ENCODE measurements around the gene IER5L. TPM values are rescaled to one million over a fixed set of nuclear protein-coding genes. Genes with fewer than 3 reads are reported as not detected.
"Not testable (repeated sequence)": the region's sequence is repeated elsewhere in the genome, so short reads cannot be mapped to it uniquely, and the experiment has no call there.

The IER5L gene
- polyA plus RNA-seq, 1 donor from 2014 or later, result not detected

GRCh38 chr9:129197045-129197444 is 19.0 kb upstream of the IER5L start:
- not testable (repeated sequence) for H3K36me3 Mint-ChIP-seq, H3K27ac Mint-ChIP-seq, H3K4me1 Mint-ChIP-seq, H3K4me3 Mint-ChIP-seq, H3K9me3 Mint-ChIP-seq
- H3K27me3 Mint-ChIP-seq, result peaks cover 39% of the 10 kb centered on the region

GRCh38 chr9:129195606-129196005 is 17.5 kb upstream of the IER5L start:
- peaks cover 39% of the 10 kb centered on the region for H3K27me3 Mint-ChIP-seq
- peaks cover 0 to 2% (median 0%) of the 10 kb centered on the region in 3 donors for H3K9me3 Mint-ChIP-seq
- H3K27ac Mint-ChIP-seq, result no peak overlapping the region
- H3K4me3 Mint-ChIP-seq, result no peak overlapping the region
- H3K4me1 Mint-ChIP-seq, result no peaks in the 10 kb centered on the region
- H3K36me3 Mint-ChIP-seq, result no peaks in the 10 kb centered on the region

GRCh38 chr9:129194221-129194620 is 16.2 kb upstream of the IER5L start:
- peaks cover 1% of the 10 kb centered on the region for H3K36me3 Mint-ChIP-seq
- H3K27ac Mint-ChIP-seq, result no peak overlapping the region
- peaks cover 0 to 2% (median 0%) of the 10 kb centered on the region in 3 donors for H3K9me3 Mint-ChIP-seq
- peaks cover 39% of the 10 kb centered on the region for H3K27me3 Mint-ChIP-seq
- no peak overlapping the region for H3K4me3 Mint-ChIP-seq
- H3K4me1 Mint-ChIP-seq, result no peaks in the 10 kb centered on the region

GRCh38 chr9:129193655-129194054 is 15.6 kb upstream of the IER5L start:
- Mint-ChIP-seq H3K4me1 (no peaks in the 10 kb centered on the region), H3K9me3 (peaks cover 0 to 5% (median 0%) of the 10 kb centered on the region in 3 donors), H3K4me3 (no peak overlapping the region), H3K27ac (no peak overlapping the region), H3K27me3 (peaks cover 39% of the 10 kb centered on the region), H3K36me3 (peaks cover 1% of the 10 kb centered on the region)

- peaks cover 1% of the 10 kb centered on the region for H3K36me3 Mint-ChIP-seq
- H3K27ac Mint-ChIP-seq, result no peak overlapping the region
- peaks cover 0 to 5% (median 3%) of the 10 kb centered on the region in 3 donors for H3K9me3 Mint-ChIP-seq
- no peaks in the 10 kb centered on the region for H3K4me1 Mint-ChIP-seq
- peaks cover 30% of the 10 kb centered on the region for H3K27me3 Mint-ChIP-seq
- no peak overlapping the region for H3K4me3 Mint-ChIP-seq
Measured at GRCh38 chr9:129191234-129191633, 13.2 kb upstream of the IER5L start.

- not testable (repeated sequence) for H3K36me3 Mint-ChIP-seq, H3K4me1 Mint-ChIP-seq, H3K9me3 Mint-ChIP-seq, H3K4me3 Mint-ChIP-seq
- Mint-ChIP-seq H3K27me3 (peaks cover 20% of the 10 kb centered on the region), H3K27ac (peak overlapping the region in 1 of 3 donors; percentile 26)
Measured at GRCh38 chr9:129189971-129190370, 11.9 kb upstream of the IER5L start.

- Mint-ChIP-seq H3K4me1 (no peaks in the 10 kb centered on the region), H3K27me3 (peaks cover 2% of the 10 kb centered on the region), H3K9me3 (peaks cover 0 to 3% (median 2%) of the 10 kb centered on the region in 3 donors), H3K27ac (no peak overlapping the region), H3K4me3 (no peak overlapping the region), H3K36me3 (peaks cover 1% of the 10 kb centered on the region)
Measured at GRCh38 chr9:129187042-129187441, 9.0 kb upstream of the IER5L start.

GRCh38 chr9:129185991-129186390 is 7.9 kb upstream of the IER5L start:
- peaks cover 2% of the 10 kb centered on the region for H3K27me3 Mint-ChIP-seq
- no peaks in the 10 kb centered on the region for H3K4me1 Mint-ChIP-seq
- no peak overlapping the region for H3K4me3 Mint-ChIP-seq
- H3K9me3 Mint-ChIP-seq, result peaks cover 0 to 3% (median 2%) of the 10 kb centered on the region in 3 donors
- peaks cover 1% of the 10 kb centered on the region for H3K36me3 Mint-ChIP-seq
- H3K27ac Mint-ChIP-seq, result no peak overlapping the region

GRCh38 chr9:129185402-129185801 is 7.3 kb upstream of the IER5L start:
- Mint-ChIP-seq H3K27ac (no peak overlapping the region), H3K9me3 (peaks cover 0 to 3% (median 2%) of the 10 kb centered on the region in 3 donors), H3K36me3 (peaks cover 1% of the 10 kb centered on the region), H3K4me3 (peak overlapping the region in 1 of 4 donors; percentile 50), H3K4me1 (no peaks in the 10 kb centered on the region), H3K27me3 (peaks cover 2% of the 10 kb centered on the region)

- Mint-ChIP-seq H3K27me3 (peaks cover 2% of the 10 kb centered on the region), H3K27ac (no peak overlapping the region), H3K9me3 (peaks cover 0 to 3% (median 2%) of the 10 kb centered on the region in 3 donors)
Measured at GRCh38 chr9:129184596-129185122, 6.6 kb upstream of the IER5L start.

GRCh38 chr9:129184219-129184524 is 6.1 kb upstream of the IER5L start:
- H3K4me1 Mint-ChIP-seq, result no peaks in the 10 kb centered on the region
- H3K36me3 Mint-ChIP-seq, result no peaks in the 10 kb centered on the region
- H3K4me3 Mint-ChIP-seq, result no peak overlapping the region
- H3K9me3 Mint-ChIP-seq, result peaks cover 0 to 3% (median 2%) of the 10 kb centered on the region in 3 donors
- peaks cover 2% of the 10 kb centered on the region for H3K27me3 Mint-ChIP-seq
- no peak overlapping the region for H3K27ac Mint-ChIP-seq

More at GRCh38 chr9:129184596-129185122, 6.6 kb upstream of the IER5L start:
- Mint-ChIP-seq H3K4me1 (no peaks in the 10 kb centered on the region), H3K4me3 (no peak overlapping the region), H3K36me3 (no peaks in the 10 kb centered on the region)

GRCh38 chr9:129183495-129184218 is 5.6 kb upstream of the IER5L start:
- H3K27me3 Mint-ChIP-seq, result peaks cover 2% of the 10 kb centered on the region
- no peaks in the 10 kb centered on the region for H3K36me3 Mint-ChIP-seq
- H3K27ac Mint-ChIP-seq, result no peak overlapping the region
- H3K4me3 Mint-ChIP-seq, result no peak overlapping the region
- H3K9me3 Mint-ChIP-seq, result peaks cover 0 to 3% (median under 1%) of the 10 kb centered on the region in 3 donors
- no peaks in the 10 kb centered on the region for H3K4me1 Mint-ChIP-seq

GRCh38 chr9:129182625-129183494 is 4.8 kb upstream of the IER5L start:
- H3K27ac Mint-ChIP-seq, result no peak overlapping the region
- peaks cover 0 to 3% (median 0%) of the 10 kb centered on the region in 3 donors for H3K9me3 Mint-ChIP-seq
- H3K27me3 Mint-ChIP-seq, result peaks cover 2% of the 10 kb centered on the region
- H3K4me1 Mint-ChIP-seq, result no peaks in the 10 kb centered on the region
- H3K4me3 Mint-ChIP-seq, result no peak overlapping the region
- H3K36me3 Mint-ChIP-seq, result no peaks in the 10 kb centered on the region

GRCh38 chr9:129182122-129182521 is 4.1 kb upstream of the IER5L start:
- Mint-ChIP-seq H3K4me3 (no peak overlapping the region), H3K27me3 (no peaks in the 10 kb centered on the region), H3K27ac (no peak overlapping the region), H3K9me3 (no peaks in the 10 kb centered on the region), H3K36me3 (no peaks in the 10 kb centered on the region), H3K4me1 (peaks cover 0 to 1% (median 0%) of the 10 kb centered on the region in 3 donors)

GRCh38 chr9:129181246-129181645 is 3.2 kb upstream of the IER5L start:
- Mint-ChIP-seq H3K9me3 (no peaks in the 10 kb centered on the region), H3K27me3 (no peaks in the 10 kb centered on the region), H3K4me3 (peak overlapping the region in 1 of 4 donors; percentile 47), H3K4me1 (peaks cover 0 to 1% (median 0%) of the 10 kb centered on the region in 3 donors), H3K36me3 (no peaks in the 10 kb centered on the region), H3K27ac (no peak overlapping the region)

Measured in IgD-negative memory B cell (primary cell).